Epithelial cell of prostate (primary cell): ENCODE measurements around the gene CYB5RL.
A peak's percentile ranks its signal among the peaks of the same experiment; 100 is the strongest.
"Not testable (repeated sequence)": the region's sequence is repeated elsewhere in the genome, so short reads cannot be mapped to it uniquely, and the experiment has no call there.

Experiments used
- DNase-seq: peaks from one replicate; pipeline ENCODE4 v3.0.0-alpha.2; 2011; ENCODE audit warnings: low read depth, low spot score
- H3K27ac ChIP-seq: fragments of 450-650 bp; 2 replicates; pipeline ENCODE4 v1.5.1; 2017; ENCODE audit warnings: mild to moderate bottlenecking

Gene CYB5RL

GRCh38 chr1:54227091-54227602 is 27.3 kb upstream of the CYB5RL start:
- H3K27ac ChIP-seq = no peak overlapping the region
- no peak for DNase-seq

- no peak overlapping the region for H3K27ac ChIP-seq
- no peak for DNase-seq
Observed at GRCh38 chr1:54225986-54226559, 26.2 kb upstream of the CYB5RL start.

- DNase-seq = no peak
- no peak overlapping the region for H3K27ac ChIP-seq
Observed at GRCh38 chr1:54225378-54225777, 25.5 kb upstream of the CYB5RL start.

GRCh38 chr1:54224233-54224632 is 24.4 kb upstream of the CYB5RL start:
- no peak for DNase-seq
- H3K27ac ChIP-seq = no peak overlapping the region

GRCh38 chr1:54223441-54224202 is 23.8 kb upstream of the CYB5RL start:
- H3K27ac ChIP-seq = no peak overlapping the region

GRCh38 chr1:54222711-54223110 is 22.9 kb upstream of the CYB5RL start:
- no peak overlapping the region for H3K27ac ChIP-seq
- DNase-seq = no peak

More at GRCh38 chr1:54223441-54224202, 23.8 kb upstream of the CYB5RL start:
- DNase-seq = no peak

GRCh38 chr1:54221867-54222484 is 22.1 kb upstream of the CYB5RL start:
- H3K27ac ChIP-seq = no peak overlapping the region
- DNase-seq = no peak

GRCh38 chr1:54221113-54221834 is 21.4 kb upstream of the CYB5RL start:
- no peak overlapping the region for H3K27ac ChIP-seq
- DNase-seq = no peak

- DNase-seq = no peak
Observed at GRCh38 chr1:54220004-54220811, 20.4 kb upstream of the CYB5RL start.

GRCh38 chr1:54219688-54220003 is 19.8 kb upstream of the CYB5RL start:
- H3K27ac ChIP-seq = no peak overlapping the region
- no peak for DNase-seq

More at GRCh38 chr1:54220004-54220811, 20.4 kb upstream of the CYB5RL start:
- no peak overlapping the region for H3K27ac ChIP-seq

- H3K27ac ChIP-seq = no peak overlapping the region
Observed at GRCh38 chr1:54218883-54219687, 19.3 kb upstream of the CYB5RL start.

GRCh38 chr1:54215523-54215922 is 15.7 kb upstream of the CYB5RL start:
- DNase-seq = no peak
- no peak overlapping the region for H3K27ac ChIP-seq

More at GRCh38 chr1:54218883-54219687, 19.3 kb upstream of the CYB5RL start:
- no peak for DNase-seq

- no peak overlapping the region for H3K27ac ChIP-seq
Observed at GRCh38 chr1:54212872-54213271, 13.0 kb upstream of the CYB5RL start.

GRCh38 chr1:54207896-54208295 is 8.1 kb upstream of the CYB5RL start:
- H3K27ac ChIP-seq, DNase-seq: not testable (repeated sequence)

More at GRCh38 chr1:54212872-54213271, 13.0 kb upstream of the CYB5RL start:
- DNase-seq = no peak

- no peak for DNase-seq
- no peak overlapping the region for H3K27ac ChIP-seq
Observed at GRCh38 chr1:54207287-54207686, 7.5 kb upstream of the CYB5RL start.

GRCh38 chr1:54204199-54204598 is 4.4 kb upstream of the CYB5RL start:
- DNase-seq = no peak
- H3K27ac ChIP-seq = no peak overlapping the region

- no peak for DNase-seq
- H3K27ac ChIP-seq = peak overlapping the region; percentile 4
Observed at GRCh38 chr1:54200519-54200997, 728 bp upstream of the CYB5RL start.

- DNase-seq = no peak
- no peak overlapping the region for H3K27ac ChIP-seq
Observed at GRCh38 chr1:54199151-54199764, 572 bp downstream of the CYB5RL start.
